ENCODE measurements around the gene ARL16. TPM values are rescaled to one million over a fixed set of nuclear protein-coding genes. Genes with fewer than 3 reads are reported as not detected.

The ARL16 gene
- total RNA-seq, 1 donor from 2014 or later: 38.6 TPM

GRCh38 chr17:81672954-81673353 lies 10.6 kb downstream of the ARL16 start:
- H3K4me1 Mint-ChIP-seq (ENCODE audit: low read depth, unreplicated experiment): peaks cover 8% of the 10 kb centered on the region
- Histone ChIP-seq H3K36me3 (ENCODE audit: insufficient read depth, low read length) (peaks cover 11% of the 10 kb centered on the region), H3K79me2 (ENCODE audit: insufficient read depth, low read length) (peaks cover 33% of the 10 kb centered on the region), H3K4me3 (ENCODE audit: insufficient read depth, low read depth, low read length) (no peak overlapping the region), H3K27me3 (ENCODE audit: insufficient read depth, low read length) (no peaks in the 10 kb centered on the region), H4K20me1 (ENCODE audit: insufficient read depth, low read length) (peaks cover 44% of the 10 kb centered on the region), H3K4me2 (ENCODE audit: low read length) (no peak overlapping the region), H3K4me1 (ENCODE audit: insufficient read depth, low read length) (peaks cover 4% of the 10 kb centered on the region), H2AFZ (ENCODE audit: low read depth, low read length) (no peak overlapping the region), H3K9ac (ENCODE audit: low read length) (no peak overlapping the region), H3K27ac (ENCODE audit: low read depth, low read length) (no peak overlapping the region), H3K9me3 (ENCODE audit: insufficient read depth, low read depth, low read length) (no peaks in the 10 kb centered on the region)
- no peak for FAIRE-seq
- peaks cover 11% of the 10 kb centered on the region for H3K36me3 Mint-ChIP-seq (ENCODE audit: low read depth, unreplicated experiment)
- H3K27me3 Mint-ChIP-seq (ENCODE audit: low read depth, unreplicated experiment): no peaks in the 10 kb centered on the region
- H3K4me3 Mint-ChIP-seq (ENCODE audit: unreplicated experiment): no peak overlapping the region
- no peak overlapping the region for H3K27ac Mint-ChIP-seq (ENCODE audit: unreplicated experiment)
- no peaks in the 10 kb centered on the region for H3K9me3 Mint-ChIP-seq (ENCODE audit: unreplicated experiment)
- no peak for DNase-seq (ENCODE audit: low read depth)
- TF ChIP-seq CTCF (IDR thresholded peaks at IDR 0.05; ENCODE audit: insufficient read depth, low read depth, low read length) (no peak), EZH2 (IDR thresholded peaks at IDR 0.05; ENCODE audit: insufficient read depth, low read length) (no peak)

GRCh38 chr17:81672504-81672903 lies 11.1 kb downstream of the ARL16 start:
- H3K36me3 ChIP-seq (ENCODE audit: insufficient read depth, low read length): peaks cover 11% of the 10 kb centered on the region
- Mint-ChIP-seq H3K4me1 (ENCODE audit: low read depth, unreplicated experiment) (peaks cover 13% of the 10 kb centered on the region), H3K9me3 (ENCODE audit: unreplicated experiment) (no peaks in the 10 kb centered on the region), H3K27ac (ENCODE audit: unreplicated experiment) (no peak overlapping the region), H3K4me3 (ENCODE audit: unreplicated experiment) (no peak overlapping the region), H3K36me3 (ENCODE audit: low read depth, unreplicated experiment) (peaks cover 9% of the 10 kb centered on the region), H3K27me3 (ENCODE audit: low read depth, unreplicated experiment) (no peaks in the 10 kb centered on the region)
- no peaks in the 10 kb centered on the region for H3K9me3 ChIP-seq (ENCODE audit: insufficient read depth, low read depth, low read length)
- peaks cover 8% of the 10 kb centered on the region for H3K4me1 ChIP-seq (ENCODE audit: insufficient read depth, low read length)
- H3K9ac ChIP-seq (ENCODE audit: low read length): no peak overlapping the region
- no peak overlapping the region for H2AFZ ChIP-seq (ENCODE audit: low read depth, low read length)
- DNase-seq (ENCODE audit: low read depth): no peak
- peaks cover 44% of the 10 kb centered on the region for H4K20me1 ChIP-seq (ENCODE audit: insufficient read depth, low read length)
- peaks cover 37% of the 10 kb centered on the region for H3K79me2 ChIP-seq (ENCODE audit: insufficient read depth, low read length)
- FAIRE-seq: no peak
- no peak overlapping the region for H3K4me3 ChIP-seq (ENCODE audit: insufficient read depth, low read depth, low read length)
- no peak overlapping the region for H3K4me2 ChIP-seq (ENCODE audit: low read length)
- no peak overlapping the region for H3K27ac ChIP-seq (ENCODE audit: low read depth, low read length)
- no peak for TF ChIP-seq EZH2 (IDR thresholded peaks at IDR 0.05; ENCODE audit: insufficient read depth, low read length)
- no peak for TF ChIP-seq CTCF (IDR thresholded peaks at IDR 0.05; ENCODE audit: insufficient read depth, low read depth, low read length)
- H3K27me3 ChIP-seq (ENCODE audit: insufficient read depth, low read length): no peaks in the 10 kb centered on the region

- Histone ChIP-seq H3K4me1 (ENCODE audit: insufficient read depth, low read length) (peaks cover 17% of the 10 kb centered on the region), H3K4me3 (ENCODE audit: insufficient read depth, low read depth, low read length) (peak overlapping the region; percentile 7), H3K4me2 (ENCODE audit: low read length) (peak overlapping the region; percentile 97), H3K27ac (ENCODE audit: low read depth, low read length) (no peak overlapping the region), H3K9ac (ENCODE audit: low read length) (no peak overlapping the region), H3K9me3 (ENCODE audit: insufficient read depth, low read depth, low read length) (no peaks in the 10 kb centered on the region), H3K27me3 (ENCODE audit: insufficient read depth, low read length) (no peaks in the 10 kb centered on the region), H3K36me3 (ENCODE audit: insufficient read depth, low read length) (peaks cover 8% of the 10 kb centered on the region), H2AFZ (ENCODE audit: low read depth, low read length) (no peak overlapping the region), H4K20me1 (ENCODE audit: insufficient read depth, low read length) (peaks cover 28% of the 10 kb centered on the region), H3K79me2 (ENCODE audit: insufficient read depth, low read length) (peaks cover 57% of the 10 kb centered on the region)
- Mint-ChIP-seq H3K4me3 (ENCODE audit: unreplicated experiment) (peak overlapping the region; percentile 93), H3K36me3 (ENCODE audit: low read depth, unreplicated experiment) (peaks cover 4% of the 10 kb centered on the region), H3K27me3 (ENCODE audit: low read depth, unreplicated experiment) (no peaks in the 10 kb centered on the region), H3K9me3 (ENCODE audit: unreplicated experiment) (no peaks in the 10 kb centered on the region), H3K4me1 (ENCODE audit: low read depth, unreplicated experiment) (peaks cover 18% of the 10 kb centered on the region), H3K27ac (ENCODE audit: unreplicated experiment) (peak overlapping the region; percentile 34)
- no peak for FAIRE-seq
- no peak for DNase-seq (ENCODE audit: low read depth)
- TF ChIP-seq CTCF (IDR thresholded peaks at IDR 0.05; ENCODE audit: insufficient read depth, low read depth, low read length) (no peak), EZH2 (IDR thresholded peaks at IDR 0.05; ENCODE audit: insufficient read depth, low read length) (no peak)
Measured at GRCh38 chr17:81667754-81668153, 15.8 kb downstream of the ARL16 start.

Data from astrocyte (in vitro differentiated cells and primary cell).